GM12878 (cell line): ENCODE results near the gene KCNAB2. TPM values are rescaled to one million over a fixed set of nuclear protein-coding genes. Genes with fewer than 3 reads are reported as not detected.

Source experiments
- ATAC-seq: fragments of 200-7000 bp; cut with Tn5 transposase; 3 replicates; pipeline ENCODE4 v1.9.1; 2020; ENCODE audit warnings: mild to moderate bottlenecking, moderate library complexity
- BruUV-seq: library from RNA; stranded (reverse); fragments of 400-500 nt; replicated peaks from 2 replicates; lab custom pipeline; 2021; lab: Mats Ljungman, UMichigan
- CTCF ChIA-PET: fragments of 300-600 bp; sonication (Branson Sonifier 250); formaldehyde crosslinking; extraction: SDS; loops from one replicate; lab custom pipeline; 2021; ENCODE audit warnings: inconsistent platforms; lab: Yijun Ruan, JAX
- POLR2A ChIA-PET: fragments of 350-600 bp; formaldehyde crosslinking; extraction: SDS; loops from one replicate; lab custom pipeline; 2021; ENCODE audit warnings: inconsistent platforms; lab: Charles Lee
- RAD21 ChIA-PET: fragments of 300-600 bp; sonication (Branson Sonifier 250); formaldehyde crosslinking; loops from one replicate; lab custom pipeline; 2023; ENCODE audit warnings: antibody characterized with exemption; ENCODE audit not compliant: unreplicated experiment; lab: Charles Lee
- SMC1A ChIA-PET: fragments of 300-600 bp; sonication (Branson Sonifier 250); formaldehyde crosslinking; loops from one replicate; lab custom pipeline; 2023; ENCODE audit not compliant: unreplicated experiment, uncharacterized antibody; lab: Charles Lee
- DNase-seq: peaks from one replicate; pipeline ENCODE4 v3.0.0-alpha.2; 2011; ENCODE audit warnings: low read depth, low spot score
- FAIRE-seq: peaks from 3 replicates; lab custom pipeline; 2011; peaks lifted over from hg19 to GRCh38; lab: Jason Lieb, UNC
- H2AFZ ChIP-seq: 2 replicates; pipeline ENCODE4 v1.6.0; 2011; ENCODE audit warnings: low read depth, low read length, control low read depth; ENCODE audit not compliant: control insufficient read depth
- H3K27ac ChIP-seq: 2 replicates; pipeline ENCODE4 v1.5.1; 2011; ENCODE audit warnings: control low read depth; ENCODE audit not compliant: control insufficient read depth, insufficient read depth
- H3K27me3 ChIP-seq, 2 experiments: replicated peaks in 1 of 2; 2 replicates each; pipeline versions ENCODE4 v1.6.0 to v1.6.1; 2011; ENCODE audit warnings: low read length in 1 of 2; ENCODE audit not compliant: control insufficient read depth in 2 of 2, insufficient read depth in 2 of 2
- H3K36me3 ChIP-seq, 2 experiments: 2 replicates each; pipeline ENCODE4 v1.5.1; 2011; ENCODE audit warnings: low read length in 1 of 2; ENCODE audit not compliant: control insufficient read depth in 2 of 2, insufficient read depth in 2 of 2
- H3K4me1 ChIP-seq: 2 replicates; pipeline ENCODE4 v1.6.1; 2011; ENCODE audit warnings: mild to moderate bottlenecking, low read length, moderate library complexity, mixed read lengths; ENCODE audit not compliant: control insufficient read depth, insufficient read depth
- H3K4me2 ChIP-seq: 2 replicates; pipeline ENCODE4 v1.6.0; 2011; ENCODE audit warnings: control low read depth; ENCODE audit not compliant: control insufficient read depth, insufficient read depth
- H3K4me3 ChIP-seq: fragments of 200-600 bp; sonication (generic); 2 replicates; pipeline ENCODE4 v1.5.1; 2016
- H3K79me2 ChIP-seq: 2 replicates; pipeline ENCODE4 v1.6.0; 2011; ENCODE audit warnings: low read length; ENCODE audit not compliant: control insufficient read depth, insufficient read depth
- H3K9ac ChIP-seq: 2 replicates; pipeline ENCODE4 v1.8.0; 2011; ENCODE audit warnings: low read length, control low read depth, mixed read lengths; ENCODE audit not compliant: control insufficient read depth, insufficient read depth
- H3K9me3 ChIP-seq: replicated peaks from 3 replicates; pipeline ENCODE4 v1.5.1; 2011; ENCODE audit warnings: mild to moderate bottlenecking, low read length; ENCODE audit not compliant: control insufficient read depth, insufficient read depth
- H4K20me1 ChIP-seq: 2 replicates; pipeline ENCODE4 v1.6.0; 2011; ENCODE audit not compliant: control insufficient read depth, insufficient read depth
- CREB1 ChIP-seq: IDR thresholded peaks from 2 replicates; pipeline ENCODE4 v1.6.1; 2012; ENCODE audit warnings: low read depth, mild to moderate bottlenecking, inconsistent platforms
- CREM ChIP-seq: IDR thresholded peaks from 2 replicates; pipeline ENCODE4 v1.6.1; 2014; ENCODE audit warnings: antibody characterized with exemption, low read depth
- EED ChIP-seq: sonication (generic); IDR thresholded peaks from 2 replicates; pipeline ENCODE4 v1.6.1; 2016; ENCODE audit warnings: antibody characterized with exemption, low read depth
- EGR1 ChIP-seq, 2 experiments: IDR thresholded peaks; 1 replicate in 1 of 2; 2 replicates in 1 of 2; pipeline ENCODE4 v1.6.1; 2011 to 2012; ENCODE audit warnings: low read depth in 2 of 2, low read length in 2 of 2, borderline replicate concordance in 1 of 2, mild to moderate bottlenecking in 1 of 2, moderate library complexity in 1 of 2
- GATAD2B ChIP-seq: fragments of 450-650 bp; conservative IDR thresholded peaks from 2 replicates; pipeline ENCODE4 v1.6.1; 2017; ENCODE audit warnings: low read depth, mild to moderate bottlenecking, moderate library complexity
- KAT2A ChIP-seq: conservative IDR thresholded peaks from 2 replicates; pipeline ENCODE4 v1.6.1; 2011; ENCODE audit warnings: low read depth, low read length; ENCODE audit not compliant: control insufficient read depth
- KLF5 ChIP-seq: fragments of 450-650 bp; IDR thresholded peaks from 2 replicates; pipeline ENCODE4 v1.6.1; 2014; ENCODE audit warnings: mild to moderate bottlenecking; ENCODE audit not compliant: partially characterized antibody
- MYB ChIP-seq: fragments of 150-350 bp; IDR thresholded peaks from 2 replicates; pipeline ENCODE4 v1.6.1; 2014; ENCODE audit warnings: mild to moderate bottlenecking, low read depth, low read length, borderline replicate concordance
- MYC ChIP-seq: IDR thresholded peaks from 2 replicates; pipeline ENCODE4 v1.6.1; 2011; ENCODE audit warnings: mild to moderate bottlenecking, low read length, moderate library complexity, inconsistent platforms; ENCODE audit not compliant: insufficient read depth, insufficient replicate concordance, insufficient read length, severe bottlenecking
- PAX5 ChIP-seq: IDR thresholded peaks from 2 replicates; pipeline ENCODE4 v1.6.1; 2011; ENCODE audit warnings: low read depth, low read length, borderline replicate concordance
- POLR2AphosphoS5 ChIP-seq: IDR thresholded peaks from 2 replicates; pipeline ENCODE4 v1.6.1; 2011; ENCODE audit warnings: mild to moderate bottlenecking, low read length, inconsistent platforms
- SMAD5 ChIP-seq: IDR thresholded peaks from 2 replicates; pipeline ENCODE4 v1.6.1; 2016; ENCODE audit warnings: antibody characterized with exemption, low read depth
- WGBS: methylation state at CpG from one replicate; pipeline ENCODE4 v1.1.6; 2016; ENCODE audit warnings: low lambda C conversion rate; ENCODE audit not compliant: insufficient replicate concordance, insufficient coverage; ENCODE audit errors: missing lambda C conversion rate; 5-methylcytosine and 5-hydroxymethylcytosine counted together
- in situ Hi-C: fragments of 300-500 bp; cut with MboI; formaldehyde crosslinking; loops from 9 replicates; pipeline ENCODE4 v1.14.3; 2018; ENCODE audit warnings: mixed read lengths
- intact Hi-C: fragments of 100-400 bp; cut with micrococcal nuclease; formaldehyde crosslinking; loops from one replicate; pipeline ENCODE4 v1.14.2; 2022; ENCODE audit not compliant: unreplicated experiment
- polyA plus RNA-seq, 11 experiments: library from polyadenylated mRNA; depleted of rRNA in 4 of 11; unstranded in 6 of 11; stranded (reverse) in 5 of 11; fragments of >200 nt; fragmentation: Nextera tagmentation in 4 of 11; fragmentation: Illumina TruSeq in 1 of 11; extraction: Ambion mirVana in 4 of 11; extraction: Trizol in 1 of 11; gene quantifications; 1 replicate in 1 of 11; 2 replicates in 10 of 11; pipeline versions ENCODE4 v1.2.1 to v1.2.3, GENCODE V29; 2011 to 2016; ENCODE audit warnings: inconsistent platforms in 2 of 11, missing spikeins in 2 of 11, low read depth in 1 of 11
- total RNA-seq, 4 experiments: library from RNA; depleted of rRNA in 3 of 4; stranded (reverse); fragments of >200 nt in 3 of 4; fragmentation: Illumina TruSeq in 1 of 4; extraction: Trizol in 1 of 4; gene quantifications; 2 replicates each; pipeline versions ENCODE4 v1.2.1 to v1.2.3, GENCODE V29; 2013 to 2021
- TF ChIP-seq, protein P1 (sequence below): IDR thresholded peaks from 2 replicates; pipeline ENCODE4 v1.6.1; 2012; ENCODE audit warnings: low read depth, low read length, improper control_type of control experiment
- TF ChIP-seq, protein P2 (sequence below): IDR thresholded peaks from 2 replicates; pipeline ENCODE4 v1.6.1; 2012; ENCODE audit warnings: improper control_type of control experiment, low read depth, low read length; ENCODE audit not compliant: insufficient replicate concordance
- TF ChIP-seq, protein P3 (sequence below): fragments of 450-650 bp; IDR thresholded peaks from 2 replicates; pipeline ENCODE4 v1.6.1; 2018; ENCODE audit warnings: mild to moderate bottlenecking, low read depth, moderate library complexity; ENCODE audit not compliant: partially characterized antibody
- TF ChIP-seq, protein P4 (sequence below): fragments of 450-650 bp; IDR thresholded peaks from 2 replicates; pipeline ENCODE4 v1.6.1; 2016; ENCODE audit warnings: mild to moderate bottlenecking

KCNAB2 gene
- total and polyA plus RNA-seq, 10 of the 15 experiments (the other 5 are each of a cell fraction or from before 2014, with no cell fraction given), result 2.9 to 123 (median 62.4) TPM

DNA sequence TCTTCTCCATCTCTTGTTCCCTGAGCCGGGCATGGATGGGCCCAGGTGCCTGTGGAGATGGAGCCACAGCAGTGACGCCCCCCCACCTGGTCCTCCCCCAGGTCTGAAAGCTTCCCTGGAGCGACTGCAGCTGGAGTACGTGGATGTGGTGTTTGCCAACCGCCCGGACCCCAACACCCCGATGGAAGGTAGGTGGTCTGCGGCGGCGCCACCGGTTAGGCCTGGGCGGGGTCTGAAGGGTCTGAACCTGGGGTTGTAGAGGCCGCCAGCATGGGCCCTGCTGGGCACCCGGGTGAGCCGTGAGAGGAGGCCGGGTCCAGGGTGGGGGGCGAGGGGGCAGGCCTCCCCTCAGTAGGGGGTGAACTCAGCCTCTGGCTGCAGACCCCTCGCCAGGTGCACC, 44.6 kb downstream of the KCNAB2 start:
- no peak for ATAC-seq
- ChIA-PET SMC1A (no interaction called here), CTCF (no interaction called here), POLR2A (no interaction called here), RAD21 (no interaction called here)
- Histone ChIP-seq H3K79me2 (no peaks in the 10 kb centered on the region), H3K9me3 (no peaks in the 10 kb centered on the region), H3K9ac (no peak overlapping the region), H3K4me3 (no peak overlapping the region), H3K36me3 (peaks cover 0 to 8% of the 10 kb centered on the region in 2 experiments; a peak in 3 of 4 replicates), H3K4me1 (no peaks in the 10 kb centered on the region), H2AFZ (no peak overlapping the region), H3K4me2 (no peak overlapping the region), H3K27ac (no peak overlapping the region), H4K20me1 (no peaks in the 10 kb centered on the region), H3K27me3 (no peaks in the 10 kb centered on the region)
- intact Hi-C loops (no loop called here), in situ Hi-C loops (no loop called here)
- no peak for DNase-seq
- no peak for FAIRE-seq
- WGBS, result 93% methylated on average over 14 of the region's 18 CpGs
- no TSS peak for BruUV-seq
- TF ChIP-seq SMAD5 (no peak), MYB (no peak), CREB1 (no peak), POLR2AphosphoS5 (no peak), CREM (no peak), EGR1 (IDR thresholded peaks at IDR 0.05; ENCODE audit: borderline replicate concordance in 1 of 2, low read depth in 2 of 2, low read length in 2 of 2) (no peak), KAT2A (no peak), KLF5 (no peak), PAX5 (no peak), GATAD2B (no peak), MYC (no peak), EED (no peak)
- TF ChIP-seq, protein P1, sequence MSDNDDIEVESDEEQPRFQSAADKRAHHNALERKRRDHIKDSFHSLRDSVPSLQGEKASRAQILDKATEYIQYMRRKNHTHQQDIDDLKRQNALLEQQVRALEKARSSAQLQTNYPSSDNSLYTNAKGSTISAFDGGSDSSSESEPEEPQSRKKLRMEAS, result no peak
- TF ChIP-seq, protein P2, sequence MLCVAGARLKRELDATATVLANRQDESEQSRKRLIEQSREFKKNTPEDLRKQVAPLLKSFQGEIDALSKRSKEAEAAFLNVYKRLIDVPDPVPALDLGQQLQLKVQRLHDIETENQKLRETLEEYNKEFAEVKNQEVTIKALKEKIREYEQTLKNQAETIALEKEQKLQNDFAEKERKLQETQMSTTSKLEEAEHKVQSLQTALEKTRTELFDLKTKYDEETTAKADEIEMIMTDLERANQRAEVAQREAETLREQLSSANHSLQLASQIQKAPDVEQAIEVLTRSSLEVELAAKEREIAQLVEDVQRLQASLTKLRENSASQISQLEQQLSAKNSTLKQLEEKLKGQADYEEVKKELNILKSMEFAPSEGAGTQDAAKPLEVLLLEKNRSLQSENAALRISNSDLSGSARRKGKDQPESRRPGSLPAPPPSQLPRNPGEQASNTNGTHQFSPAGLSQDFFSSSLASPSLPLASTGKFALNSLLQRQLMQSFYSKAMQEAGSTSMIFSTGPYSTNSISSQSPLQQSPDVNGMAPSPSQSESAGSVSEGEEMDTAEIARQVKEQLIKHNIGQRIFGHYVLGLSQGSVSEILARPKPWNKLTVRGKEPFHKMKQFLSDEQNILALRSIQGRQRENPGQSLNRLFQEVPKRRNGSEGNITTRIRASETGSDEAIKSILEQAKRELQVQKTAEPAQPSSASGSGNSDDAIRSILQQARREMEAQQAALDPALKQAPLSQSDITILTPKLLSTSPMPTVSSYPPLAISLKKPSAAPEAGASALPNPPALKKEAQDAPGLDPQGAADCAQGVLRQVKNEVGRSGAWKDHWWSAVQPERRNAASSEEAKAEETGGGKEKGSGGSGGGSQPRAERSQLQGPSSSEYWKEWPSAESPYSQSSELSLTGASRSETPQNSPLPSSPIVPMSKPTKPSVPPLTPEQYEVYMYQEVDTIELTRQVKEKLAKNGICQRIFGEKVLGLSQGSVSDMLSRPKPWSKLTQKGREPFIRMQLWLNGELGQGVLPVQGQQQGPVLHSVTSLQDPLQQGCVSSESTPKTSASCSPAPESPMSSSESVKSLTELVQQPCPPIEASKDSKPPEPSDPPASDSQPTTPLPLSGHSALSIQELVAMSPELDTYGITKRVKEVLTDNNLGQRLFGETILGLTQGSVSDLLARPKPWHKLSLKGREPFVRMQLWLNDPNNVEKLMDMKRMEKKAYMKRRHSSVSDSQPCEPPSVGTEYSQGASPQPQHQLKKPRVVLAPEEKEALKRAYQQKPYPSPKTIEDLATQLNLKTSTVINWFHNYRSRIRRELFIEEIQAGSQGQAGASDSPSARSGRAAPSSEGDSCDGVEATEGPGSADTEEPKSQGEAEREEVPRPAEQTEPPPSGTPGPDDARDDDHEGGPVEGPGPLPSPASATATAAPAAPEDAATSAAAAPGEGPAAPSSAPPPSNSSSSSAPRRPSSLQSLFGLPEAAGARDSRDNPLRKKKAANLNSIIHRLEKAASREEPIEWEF, result no peak
- TF ChIP-seq, protein P3, sequence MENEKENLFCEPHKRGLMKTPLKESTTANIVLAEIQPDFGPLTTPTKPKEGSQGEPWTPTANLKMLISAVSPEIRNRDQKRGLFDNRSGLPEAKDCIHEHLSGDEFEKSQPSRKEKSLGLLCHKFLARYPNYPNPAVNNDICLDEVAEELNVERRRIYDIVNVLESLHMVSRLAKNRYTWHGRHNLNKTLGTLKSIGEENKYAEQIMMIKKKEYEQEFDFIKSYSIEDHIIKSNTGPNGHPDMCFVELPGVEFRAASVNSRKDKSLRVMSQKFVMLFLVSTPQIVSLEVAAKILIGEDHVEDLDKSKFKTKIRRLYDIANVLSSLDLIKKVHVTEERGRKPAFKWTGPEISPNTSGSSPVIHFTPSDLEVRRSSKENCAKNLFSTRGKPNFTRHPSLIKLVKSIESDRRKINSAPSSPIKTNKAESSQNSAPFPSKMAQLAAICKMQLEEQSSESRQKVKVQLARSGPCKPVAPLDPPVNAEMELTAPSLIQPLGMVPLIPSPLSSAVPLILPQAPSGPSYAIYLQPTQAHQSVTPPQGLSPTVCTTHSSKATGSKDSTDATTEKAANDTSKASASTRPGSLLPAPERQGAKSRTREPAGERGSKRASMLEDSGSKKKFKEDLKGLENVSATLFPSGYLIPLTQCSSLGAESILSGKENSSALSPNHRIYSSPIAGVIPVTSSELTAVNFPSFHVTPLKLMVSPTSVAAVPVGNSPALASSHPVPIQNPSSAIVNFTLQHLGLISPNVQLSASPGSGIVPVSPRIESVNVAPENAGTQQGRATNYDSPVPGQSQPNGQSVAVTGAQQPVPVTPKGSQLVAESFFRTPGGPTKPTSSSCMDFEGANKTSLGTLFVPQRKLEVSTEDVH, result no peak
- TF ChIP-seq, protein P4, sequence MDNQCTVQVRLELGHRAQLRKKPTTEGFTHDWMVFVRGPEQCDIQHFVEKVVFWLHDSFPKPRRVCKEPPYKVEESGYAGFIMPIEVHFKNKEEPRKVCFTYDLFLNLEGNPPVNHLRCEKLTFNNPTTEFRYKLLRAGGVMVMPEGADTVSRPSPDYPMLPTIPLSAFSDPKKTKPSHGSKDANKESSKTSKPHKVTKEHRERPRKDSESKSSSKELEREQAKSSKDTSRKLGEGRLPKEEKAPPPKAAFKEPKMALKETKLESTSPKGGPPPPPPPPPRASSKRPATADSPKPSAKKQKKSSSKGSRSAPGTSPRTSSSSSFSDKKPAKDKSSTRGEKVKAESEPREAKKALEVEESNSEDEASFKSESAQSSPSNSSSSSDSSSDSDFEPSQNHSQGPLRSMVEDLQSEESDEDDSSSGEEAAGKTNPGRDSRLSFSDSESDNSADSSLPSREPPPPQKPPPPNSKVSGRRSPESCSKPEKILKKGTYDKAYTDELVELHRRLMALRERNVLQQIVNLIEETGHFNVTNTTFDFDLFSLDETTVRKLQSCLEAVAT, result no peak
